Measurements from ENCODE around the gene FGF18. TPM values are rescaled to one million over a fixed set of nuclear protein-coding genes. Genes with fewer than 3 reads are reported as not detected.

FGF18 gene
- total and polyA plus RNA-seq, 2 experiments from 2014 or later = 0.56 to 0.86 TPM

- Histone ChIP-seq H3K9me2 (ENCODE audit: insufficient read depth) (no peaks in the 10 kb centered on the region), H3F3A (replicated peaks; ENCODE audit: low read depth) (no peaks in the 10 kb centered on the region), H3K79me2 (replicated peaks; ENCODE audit: insufficient read depth) (no peaks in the 10 kb centered on the region), H3K4me3 (no peak overlapping the region), H2AFZ (no peak overlapping the region), H3K4me1 (ENCODE audit: insufficient read depth) (peaks cover 26% of the 10 kb centered on the region), H3K4me2 (no peak overlapping the region), H3K36me3 (ENCODE audit: insufficient read depth) (no peaks in the 10 kb centered on the region), H3K27ac (ENCODE audit: low read depth) (no peak overlapping the region), H4K20me1 (replicated peaks; ENCODE audit: insufficient read depth) (no peaks in the 10 kb centered on the region), H3K27me3 (ENCODE audit: insufficient read depth) (peaks cover 6% of the 10 kb centered on the region)
- no peaks in the 10 kb centered on the region; the same call in 2 of the 3 replicates for H3K36me3 Mint-ChIP-seq (ENCODE audit: low read depth)
- DNase-seq (ENCODE audit: low spot score) (no peak), ATAC-seq (no peak)
- peaks cover 28% of the 10 kb centered on the region for H3K27me3 Mint-ChIP-seq (ENCODE audit: insufficient read depth, low read depth, poor library complexity)
- H3K4me3 Mint-ChIP-seq = no peak overlapping the region; the same call in 2 of the 3 replicates
- no peaks in the 10 kb centered on the region for H3K9me3 Mint-ChIP-seq
- no peak overlapping the region for H3K27ac Mint-ChIP-seq
- TF ChIP-seq ZNF114 (CRISPR knock-in tag; IDR thresholded peaks at IDR 0.05) (no peak), ETS1 (IDR thresholded peaks at IDR 0.05) (no peak), JUNB (IDR thresholded peaks at IDR 0.05; ENCODE audit: unreplicated experiment) (no peak), CTCF (conservative IDR thresholded peaks at IDR 0.05; ENCODE audit: low read depth in 2 of 2) (no peak), NANOG (IDR thresholded peaks at IDR 0.05; ENCODE audit: borderline replicate concordance) (no peak), ZNF331 (CRISPR knock-in tag; IDR thresholded peaks at IDR 0.05; ENCODE audit: low read depth) (no peak), EZH2phosphoT487 (IDR thresholded peaks at IDR 0.05; ENCODE audit: unreplicated experiment) (no peak), POLR2AphosphoS5 (IDR thresholded peaks at IDR 0.05; ENCODE audit: low read depth) (no peak), EZH2 (IDR thresholded peaks at IDR 0.05; ENCODE audit: low read depth, unreplicated experiment) (no peak), STAT1 (IDR thresholded peaks at IDR 0.05; ENCODE audit: unreplicated experiment) (no peak), REST (IDR thresholded peaks at IDR 0.05; ENCODE audit: unreplicated experiment) (no peak), ZNF462 (CRISPR knock-in tag; IDR thresholded peaks at IDR 0.05) (no peak)
- H3K4me1 Mint-ChIP-seq = peaks cover 39% of the 10 kb centered on the region
Measured at GRCh38 chr5:171447226-171447625, 27.8 kb downstream of the FGF18 start.
